Tibial nerve (tissue), 4 donors: Measurements from ENCODE around the gene TRAPPC3. TPM values are rescaled to one million over a fixed set of nuclear protein-coding genes. Genes with fewer than 3 reads are reported as not detected.

Experiments used
- DNase-seq, 2 donors: peaks; one replicate each; pipeline ENCODE4 v3.0.0-alpha.2; 2019; ENCODE audit warnings: low spot score in 2 of 2
- H3K27ac ChIP-seq, 4 donors: fragments of 200-600 bp; sonication (generic) in 3 of 4; one replicate each; pipeline ENCODE4 v1.5.1; 2017 to 2019; ENCODE audit warnings: mild to moderate bottlenecking in 1 of 4
- H3K27me3 ChIP-seq, 2 donors: fragments of 200-600 bp; sonication (generic) in 1 of 2; one replicate each; pipeline versions ENCODE4 v1.5.1 to v1.6.0; 2017 to 2019
- H3K36me3 ChIP-seq, 3 donors: fragments of 200-600 bp; sonication (generic); one replicate each; pipeline ENCODE4 v1.5.1; 2018 to 2019
- H3K4me1 ChIP-seq, 4 donors: fragments of 200-600 bp; sonication (generic) in 3 of 4; one replicate each; pipeline ENCODE4 v1.5.1; 2017 to 2019
- H3K4me3 ChIP-seq, 4 donors: fragments of 200-600 bp; sonication (generic) in 3 of 4; one replicate each; pipeline ENCODE4 v1.5.1; 2017 to 2019; ENCODE audit warnings: mild to moderate bottlenecking in 1 of 4, moderate library complexity in 1 of 4
- H3K9me3 ChIP-seq, 4 donors: fragments of 200-600 bp; sonication (generic) in 3 of 4; one replicate each; pipeline ENCODE4 v1.5.1; 2017 to 2019
- CTCF ChIP-seq, 5 experiments: fragments of 200-600 bp in 3 of 5; fragments of 450-650 bp in 2 of 5; sonication (generic) in 3 of 5; IDR thresholded peaks; one replicate each; pipeline ENCODE4 v1.5.1; 2016 to 2019; ENCODE audit warnings: antibody characterized with exemption in 5 of 5, mild to moderate bottlenecking in 3 of 5, moderate library complexity in 2 of 5
- EP300 ChIP-seq, 2 donors: sonication (generic); formaldehyde crosslinking; IDR thresholded peaks; one replicate each; pipeline ENCODE4 v1.6.1; 2017; ENCODE audit warnings: antibody characterized with exemption in 2 of 2, mild to moderate bottlenecking in 1 of 2
- POLR2A ChIP-seq, 2 donors: fragments of 450-650 bp; IDR thresholded peaks; one replicate each; pipeline ENCODE4 v1.6.1; 2017; ENCODE audit warnings: antibody characterized with exemption in 2 of 2, mild to moderate bottlenecking in 2 of 2, moderate library complexity in 2 of 2
- WGBS, 2 donors: methylation state at CpG; one replicate each; pipeline ENCODE4 v1.1.5; 2018; 5-methylcytosine and 5-hydroxymethylcytosine counted together
- total RNA-seq, 4 donors: library from RNA; depleted of rRNA; stranded (reverse); fragments of >200 nt; gene quantifications; one replicate each; pipeline ENCODE4 v1.1.0, GENCODE V29; 2016

TRAPPC3 gene
- total RNA-seq, 4 donors from 2014 or later: 48.0 to 90.4 (median 69.1) TPM

GRCh38 chr1:36119456-36119855, 29.8 kb downstream of the TRAPPC3 start:
- TF ChIP-seq CTCF (IDR thresholded peaks at IDR 0.05): no peak
- no peak for TF ChIP-seq EP300 (IDR thresholded peaks at IDR 0.05)
- TF ChIP-seq POLR2A (IDR thresholded peaks at IDR 0.05): no peak
- peak overlapping the region; percentile 51 to 84 (median 64) for H3K27ac ChIP-seq
- no peak overlapping the region for H3K4me3 ChIP-seq
- no peaks in the 10 kb centered on the region for H3K27me3 ChIP-seq
- no peak for DNase-seq
- 18 to 24% methylated on average over 8 to 9 of the region's 9 CpGs for WGBS, 2 donors
- peaks cover 0 to 75% (median 32%) of the 10 kb centered on the region in 4 donors for H3K4me1 ChIP-seq
- H3K9me3 ChIP-seq: no peaks in the 10 kb centered on the region
- H3K36me3 ChIP-seq: no peaks in the 10 kb centered on the region

GRCh38 chr1:36118447-36119204, 30.7 kb downstream of the TRAPPC3 start:
- peaks cover 0 to 67% (median 30%) of the 10 kb centered on the region in 4 donors for H3K4me1 ChIP-seq
- H3K36me3 ChIP-seq: no peaks in the 10 kb centered on the region
- H3K27me3 ChIP-seq: no peaks in the 10 kb centered on the region
- no peak for DNase-seq
- peak overlapping the region in 3 of 4 donors; percentile 51 to 84 (median 73) for H3K27ac ChIP-seq
- 51 to 53% methylated on average over 8 to 10 of the region's 10 CpGs for WGBS, 2 donors
- TF ChIP-seq EP300 (IDR thresholded peaks at IDR 0.05) (no peak), CTCF (IDR thresholded peaks at IDR 0.05) (no peak), POLR2A (IDR thresholded peaks at IDR 0.05) (no peak)
- H3K9me3 ChIP-seq: no peaks in the 10 kb centered on the region
- H3K4me3 ChIP-seq: no peak overlapping the region

GRCh38 chr1:36116901-36117300, 32.4 kb downstream of the TRAPPC3 start:
- Histone ChIP-seq H3K27me3 (no peaks in the 10 kb centered on the region), H3K9me3 (no peaks in the 10 kb centered on the region), H3K27ac (peak overlapping the region in 2 of 4 donors; percentile 84 to 90), H3K4me1 (peaks cover 0 to 61% (median 30%) of the 10 kb centered on the region in 4 donors), H3K36me3 (no peaks in the 10 kb centered on the region), H3K4me3 (no peak overlapping the region)
- TF ChIP-seq POLR2A (IDR thresholded peaks at IDR 0.05) (no peak), CTCF (IDR thresholded peaks at IDR 0.05) (no peak), EP300 (IDR thresholded peaks at IDR 0.05) (no peak)
- no peak for DNase-seq
- 79 to 85% methylated on average over 5 of the region's 5 CpGs for WGBS, 2 donors

- 48 to 50% methylated on average over 5 of the region's 5 CpGs for WGBS, 2 donors
- peaks cover 0 to 61% (median 30%) of the 10 kb centered on the region in 4 donors for H3K4me1 ChIP-seq
- no peak for DNase-seq
- peak overlapping the region in 3 of 4 donors; percentile 54 to 90 (median 84) for H3K27ac ChIP-seq
- TF ChIP-seq CTCF (IDR thresholded peaks at IDR 0.05) (no peak), EP300 (IDR thresholded peaks at IDR 0.05) (no peak), POLR2A (IDR thresholded peaks at IDR 0.05) (no peak)
- H3K27me3 ChIP-seq: no peaks in the 10 kb centered on the region
- H3K4me3 ChIP-seq: no peak overlapping the region
- H3K9me3 ChIP-seq: no peaks in the 10 kb centered on the region
- H3K36me3 ChIP-seq: no peaks in the 10 kb centered on the region
Measured at GRCh38 chr1:36115931-36116330, 33.4 kb downstream of the TRAPPC3 start.

- peak overlapping the region; percentile 9 to 90 (median 69) for H3K27ac ChIP-seq
- no peaks in the 10 kb centered on the region for H3K9me3 ChIP-seq
- no peak overlapping the region for H3K4me3 ChIP-seq
- no peaks in the 10 kb centered on the region for H3K27me3 ChIP-seq
- no peak for DNase-seq
- no peaks in the 10 kb centered on the region for H3K36me3 ChIP-seq
- WGBS, 2 donors: 27 to 38% methylated on average over 5 to 6 of the region's 18 CpGs
- H3K4me1 ChIP-seq: peaks cover 0 to 58% (median 30%) of the 10 kb centered on the region in 4 donors
- TF ChIP-seq CTCF (IDR thresholded peaks at IDR 0.05) (no peak), EP300 (IDR thresholded peaks at IDR 0.05) (peak in 1 of 2 donors; percentile 7), POLR2A (IDR thresholded peaks at IDR 0.05) (no peak)
Measured at GRCh38 chr1:36115200-36115669, 34.1 kb downstream of the TRAPPC3 start.
